Neutrophil (primary cell): ENCODE data around the gene RAD51B.

ENCODE experiments used
- H3K27ac ChIP-seq: fragments of 200-600 bp; sonication (generic); 2 replicates; pipeline ENCODE4 v1.5.1; 2016; ENCODE audit warnings: mild to moderate bottlenecking, moderate library complexity
- H3K27me3 ChIP-seq: fragments of 200-600 bp; sonication (generic); 2 replicates; pipeline ENCODE4 v1.6.0; 2016; ENCODE audit warnings: mild to moderate bottlenecking
- H3K36me3 ChIP-seq: fragments of 200-600 bp; sonication (generic); 2 replicates; pipeline ENCODE4 v1.5.1; 2017
- H3K4me1 ChIP-seq, 2 experiments: fragments of 200-600 bp in 1 of 2; sonication (generic) in 1 of 2; 1 replicate in 1 of 2; 2 replicates in 1 of 2; pipeline versions ENCODE4 v1.5.1 to v1.6.1; 2013 to 2016; ENCODE audit warnings: low read depth in 1 of 2, low read length in 1 of 2, mild to moderate bottlenecking in 1 of 2, moderate library complexity in 1 of 2; ENCODE audit not compliant: control insufficient read depth in 1 of 2, insufficient read depth in 1 of 2
- H3K4me3 ChIP-seq, 2 experiments: fragments of 200-600 bp in 1 of 2; sonication (generic) in 1 of 2; 1 replicate in 1 of 2; 2 replicates in 1 of 2; pipeline ENCODE4 v1.5.1; 2013 to 2016; ENCODE audit warnings: low read depth in 1 of 2, low read length in 1 of 2, mild to moderate bottlenecking in 1 of 2, moderate library complexity in 1 of 2
- H3K9me3 ChIP-seq: fragments of 200-600 bp; sonication (generic); 2 replicates; pipeline ENCODE4 v1.5.1; 2016
- TF ChIP-seq, protein P1 (sequence below): fragments of 200-600 bp; sonication (generic); IDR thresholded peaks from 2 replicates; pipeline ENCODE4 v1.5.1; 2016; ENCODE audit warnings: antibody characterized with exemption

Gene RAD51B

GRCh38 chr14:67819563-67820421 is at the start of gene RAD51B:
RAD51B (plus strand) TSS chr14:67819779.
- Histone ChIP-seq H3K9me3 (no peaks in the 10 kb centered on the region), H3K4me3 (peak within 1 kb of the TSS; percentile 76 to 99), H3K36me3 (no peaks in the 10 kb centered on the region), H3K27me3 (no peaks in the 10 kb centered on the region), H3K27ac (peak within 1 kb of the TSS; percentile 90), H3K4me1 (peaks cover 53 to 63% of the 10 kb centered on the region in 2 experiments)
- TF ChIP-seq, protein P1, sequence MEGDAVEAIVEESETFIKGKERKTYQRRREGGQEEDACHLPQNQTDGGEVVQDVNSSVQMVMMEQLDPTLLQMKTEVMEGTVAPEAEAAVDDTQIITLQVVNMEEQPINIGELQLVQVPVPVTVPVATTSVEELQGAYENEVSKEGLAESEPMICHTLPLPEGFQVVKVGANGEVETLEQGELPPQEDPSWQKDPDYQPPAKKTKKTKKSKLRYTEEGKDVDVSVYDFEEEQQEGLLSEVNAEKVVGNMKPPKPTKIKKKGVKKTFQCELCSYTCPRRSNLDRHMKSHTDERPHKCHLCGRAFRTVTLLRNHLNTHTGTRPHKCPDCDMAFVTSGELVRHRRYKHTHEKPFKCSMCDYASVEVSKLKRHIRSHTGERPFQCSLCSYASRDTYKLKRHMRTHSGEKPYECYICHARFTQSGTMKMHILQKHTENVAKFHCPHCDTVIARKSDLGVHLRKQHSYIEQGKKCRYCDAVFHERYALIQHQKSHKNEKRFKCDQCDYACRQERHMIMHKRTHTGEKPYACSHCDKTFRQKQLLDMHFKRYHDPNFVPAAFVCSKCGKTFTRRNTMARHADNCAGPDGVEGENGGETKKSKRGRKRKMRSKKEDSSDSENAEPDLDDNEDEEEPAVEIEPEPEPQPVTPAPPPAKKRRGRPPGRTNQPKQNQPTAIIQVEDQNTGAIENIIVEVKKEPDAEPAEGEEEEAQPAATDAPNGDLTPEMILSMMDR = no peak

DNA sequence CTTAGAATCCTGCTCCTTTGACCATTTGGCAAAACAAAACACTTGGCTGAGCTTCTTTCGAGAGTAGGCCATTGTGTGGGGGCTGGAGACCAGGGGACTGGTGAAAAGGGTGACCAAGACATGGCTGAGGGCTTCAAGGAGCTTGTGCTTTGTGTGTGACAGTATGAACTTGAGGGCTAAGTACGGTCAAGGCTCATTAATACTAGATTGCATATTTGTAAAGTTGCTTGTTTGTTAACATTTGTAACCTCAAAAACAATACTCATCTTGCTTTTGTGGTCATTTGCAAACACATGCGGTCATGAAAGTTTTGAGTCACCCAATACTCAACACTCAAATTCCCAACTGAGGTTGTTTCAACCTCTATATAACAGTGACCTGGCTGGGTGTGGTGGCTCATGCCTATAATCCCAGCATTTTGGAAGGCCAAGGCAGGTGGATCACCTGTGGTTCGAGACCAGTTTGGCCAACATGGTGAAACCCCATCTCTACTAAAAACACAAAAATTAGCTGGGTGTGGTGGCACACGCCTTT is 45.7 kb upstream of the RAD51B start:
- H3K27me3 ChIP-seq = no peaks in the 10 kb centered on the region
- TF ChIP-seq, protein P1 = no peak
- H3K4me1 ChIP-seq = peaks cover 10% of the 10 kb centered on the region in 2 experiments
- peaks cover 90% of the 10 kb centered on the region for H3K36me3 ChIP-seq
- H3K4me3 ChIP-seq = no peak overlapping the region
- no peak overlapping the region for H3K27ac ChIP-seq
- H3K9me3 ChIP-seq = no peaks in the 10 kb centered on the region

DNA sequence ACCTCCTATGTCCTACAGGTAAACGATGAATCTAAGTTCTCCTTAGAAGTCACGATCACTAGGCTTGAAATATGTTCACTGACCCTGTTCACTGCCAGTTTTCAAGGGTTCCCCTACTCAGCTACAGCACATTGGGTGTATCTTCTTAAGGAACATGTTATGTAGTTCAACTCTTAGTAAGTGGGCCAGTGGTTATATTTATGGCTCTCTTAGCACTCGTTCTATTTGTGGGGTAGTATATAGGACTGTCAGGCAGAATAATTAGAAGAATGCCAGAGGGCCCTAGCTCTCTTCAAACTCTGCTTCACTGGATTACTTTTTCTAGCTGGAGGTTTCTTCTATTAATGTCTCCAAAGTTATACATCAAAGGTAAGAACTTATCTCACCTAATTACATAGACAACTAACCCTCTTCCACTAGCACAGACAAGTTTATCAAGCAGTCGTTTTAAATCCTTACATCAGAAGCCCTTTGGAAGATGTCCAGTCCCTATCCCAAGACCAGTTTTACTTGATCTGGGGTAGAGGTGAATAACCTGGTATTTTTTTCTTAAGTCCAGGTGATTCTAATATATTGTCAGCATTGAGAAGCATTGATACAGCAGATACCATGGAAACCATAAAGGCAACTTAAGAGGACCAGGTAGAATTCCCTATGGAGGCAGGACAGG is 42.8 kb upstream of the RAD51B start:
- Histone ChIP-seq H3K4me3 (no peak overlapping the region), H3K27me3 (no peaks in the 10 kb centered on the region), H3K36me3 (peaks cover 88% of the 10 kb centered on the region), H3K9me3 (no peaks in the 10 kb centered on the region), H3K27ac (no peak overlapping the region), H3K4me1 (peaks cover 11 to 14% of the 10 kb centered on the region in 2 experiments)
- TF ChIP-seq, protein P1 = no peak

DNA sequence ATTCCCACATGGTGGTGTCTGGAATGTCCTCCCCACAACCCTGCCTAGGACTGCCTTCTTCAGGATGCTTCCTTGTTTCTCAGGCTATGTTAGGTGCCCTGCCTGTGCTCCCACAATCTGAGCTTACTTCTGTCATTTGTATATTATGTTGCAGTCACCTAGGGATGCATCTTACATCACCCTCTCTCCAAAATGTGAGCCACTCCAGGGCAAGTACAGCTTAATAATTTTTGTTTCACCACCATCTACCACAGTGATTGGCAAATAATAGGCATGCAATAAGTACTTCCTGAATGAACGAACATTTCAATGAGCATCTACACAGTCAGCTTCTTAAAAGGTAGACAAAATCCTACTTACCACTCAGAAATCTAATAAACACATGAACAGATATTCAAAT is 40.8 kb upstream of the RAD51B start:
- Histone ChIP-seq H3K4me1 (peaks cover 11 to 14% of the 10 kb centered on the region in 2 experiments), H3K27me3 (no peaks in the 10 kb centered on the region), H3K27ac (peak overlapping the region; percentile 65), H3K36me3 (peaks cover 88% of the 10 kb centered on the region), H3K9me3 (no peaks in the 10 kb centered on the region), H3K4me3 (no peak overlapping the region)
- TF ChIP-seq, protein P1 = no peak

GRCh38 chr14:67782090-67782489 is 37.5 kb upstream of the RAD51B start:
- peaks cover 11 to 14% of the 10 kb centered on the region in 2 experiments for H3K4me1 ChIP-seq
- no peak overlapping the region for H3K27ac ChIP-seq
- no peaks in the 10 kb centered on the region for H3K9me3 ChIP-seq
- TF ChIP-seq, protein P1 = no peak
- H3K27me3 ChIP-seq = no peaks in the 10 kb centered on the region
- H3K4me3 ChIP-seq = no peak overlapping the region
- peaks cover 89% of the 10 kb centered on the region for H3K36me3 ChIP-seq
